Esophagus squamous epithelium (tissue), 5 donors: ENCODE measurements around the gene HHIPL1. TPM values are rescaled to one million over a fixed set of nuclear protein-coding genes. Genes with fewer than 3 reads are reported as not detected.

Experiments
- DNase-seq: peaks from one replicate; lab custom pipeline; 2025; lab: John Stamatoyannopoulos, UW
- H3K27ac ChIP-seq, 4 donors: fragments of 200-600 bp; sonication (generic); one replicate each; pipeline ENCODE4 v1.5.1; 2016 to 2019; ENCODE audit warnings: mild to moderate bottlenecking in 1 of 4
- H3K27me3 ChIP-seq, 4 donors: fragments of 200-600 bp; sonication (generic); 1 replicate in 3 of 4; 2 replicates in 1 of 4; pipeline versions ENCODE4 v1.5.1 to v1.6.0; 2017 to 2021; ENCODE audit warnings: antibody characterized with exemption in 1 of 4
- H3K36me3 ChIP-seq, 3 donors: fragments of 200-600 bp; sonication (generic); one replicate each; pipeline ENCODE4 v1.5.1; 2016 to 2019
- H3K4me1 ChIP-seq, 3 donors: fragments of 200-600 bp; sonication (generic); one replicate each; pipeline ENCODE4 v1.5.1; 2017 to 2019
- H3K4me3 ChIP-seq, 4 donors: fragments of 200-600 bp; sonication (generic); 1 replicate in 3 of 4; 2 replicates in 1 of 4; pipeline ENCODE4 v1.5.1; 2016 to 2019; ENCODE audit warnings: mild to moderate bottlenecking in 2 of 4, moderate library complexity in 1 of 4
- H3K9me3 ChIP-seq, 3 donors: fragments of 200-600 bp; sonication (generic); one replicate each; pipeline ENCODE4 v1.5.1; 2016 to 2019
- CTCF ChIP-seq, 6 experiments: fragments of 450-650 bp in 4 of 6; fragments of 200-600 bp in 2 of 6; sonication (generic) in 2 of 6; IDR thresholded peaks; one replicate each; pipeline ENCODE4 v1.5.1; 2016 to 2019; ENCODE audit warnings: antibody characterized with exemption in 6 of 6, mild to moderate bottlenecking in 4 of 6, moderate library complexity in 4 of 6
- POLR2A ChIP-seq, 4 donors: fragments of 450-650 bp; IDR thresholded peaks; one replicate each; pipeline ENCODE4 v1.6.1; 2017; ENCODE audit warnings: antibody characterized with exemption in 4 of 4, mild to moderate bottlenecking in 4 of 4, moderate library complexity in 3 of 4
- whole genome bisulfite sequencing, 2 donors: methylation state at CpG; one replicate each; pipeline ENCODE4 v1.1.5; 2018; 5-methylcytosine and 5-hydroxymethylcytosine counted together
- intact Hi-C: fragments of 100-400 bp; cut with DNase I; formaldehyde crosslinking; loops from one replicate; pipeline ENCODE4 v1.15.0; 2022
- total RNA-seq, 4 donors: library from RNA; depleted of rRNA; stranded (reverse); fragments of >200 nt; gene quantifications; one replicate each; pipeline ENCODE4 v1.1.0, GENCODE V29; 2016
- donor health status: DM: yes; HTN: yes; CAD: no.

The HHIPL1 gene
- total RNA-seq, 4 donors from 2014 or later = 0.22 to 1.3 (median 0.59) TPM; not detected in 1

DNA sequence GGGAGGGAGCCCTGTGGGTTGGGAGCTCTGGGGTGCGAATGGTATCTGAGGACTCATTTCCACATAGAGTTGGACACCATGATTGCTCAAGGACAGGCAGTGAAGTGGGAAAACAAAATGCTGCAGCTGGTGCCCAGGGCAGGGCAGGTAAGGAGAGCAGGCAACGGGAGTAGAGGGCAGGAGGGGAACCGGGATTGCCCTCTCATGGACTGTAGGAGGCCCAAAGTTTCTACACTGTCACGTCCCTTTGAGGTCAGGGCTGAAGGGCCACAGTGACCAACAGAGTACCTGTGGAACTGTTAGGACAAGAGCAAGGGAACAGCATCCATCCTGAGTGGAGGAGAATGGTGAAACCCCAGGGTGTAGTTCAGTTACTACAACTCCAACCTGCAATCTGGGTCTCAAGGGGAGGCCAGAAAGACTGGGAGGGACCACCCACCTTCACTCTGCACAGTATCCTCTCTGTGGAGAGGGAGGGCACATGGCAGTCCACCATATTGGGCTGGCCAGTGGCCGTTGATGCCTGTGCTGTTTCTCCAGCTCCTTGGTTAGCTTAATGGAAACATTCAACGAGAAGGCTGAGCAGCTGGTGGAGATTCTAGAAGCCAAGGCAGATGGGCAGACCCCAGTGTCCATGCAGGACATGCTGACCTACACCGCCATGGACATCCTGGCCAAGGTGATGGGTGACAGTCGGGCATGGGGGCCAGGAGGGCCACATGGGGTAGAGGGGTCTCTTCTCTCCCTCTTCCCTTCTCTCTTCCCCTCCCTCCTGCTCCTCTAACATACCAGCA lies 61.4 kb downstream of the HHIPL1 start:
- WGBS, 2 donors = 61 to 74% methylated on average over 5 to 8 of the region's 8 CpGs
- TF ChIP-seq POLR2A (IDR thresholded peaks at IDR 0.05) (no peak), CTCF (IDR thresholded peaks at IDR 0.05) (no peak)
- Histone ChIP-seq H3K27me3 (peaks cover 0 to 4% (median 0%) of the 10 kb centered on the region in 4 donors), H3K4me1 (no peaks in the 10 kb centered on the region), H3K9me3 (peaks cover 0 to 21% (median 15%) of the 10 kb centered on the region in 3 donors), H3K4me3 (no peak overlapping the region), H3K36me3 (no peaks in the 10 kb centered on the region), H3K27ac (no peak overlapping the region)
- intact Hi-C loops = no loop called here
- no peak for DNase-seq

DNA sequence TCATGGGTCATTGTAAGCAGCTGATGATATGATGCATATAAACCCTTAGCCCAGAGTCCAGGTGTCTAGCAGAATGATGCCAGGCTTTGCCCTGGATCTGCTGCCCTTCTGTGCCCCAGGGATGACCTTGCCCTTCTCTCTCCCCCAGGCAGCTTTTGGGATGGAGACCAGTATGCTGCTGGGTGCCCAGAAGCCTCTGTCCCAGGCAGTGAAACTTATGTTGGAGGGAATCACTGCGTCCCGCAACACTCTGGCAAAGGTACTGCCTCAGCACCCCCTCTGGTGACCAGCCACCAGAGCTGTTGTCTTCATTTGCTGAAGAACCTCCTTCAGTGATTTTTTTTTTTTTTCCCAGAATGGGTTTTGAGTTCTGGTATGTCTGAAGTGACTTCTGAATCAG lies 62.5 kb downstream of the HHIPL1 start:
- Histone ChIP-seq H3K4me3 (no peak overlapping the region), H3K9me3 (peaks cover 0 to 15% (median 11%) of the 10 kb centered on the region in 3 donors), H3K27me3 (peaks cover 0 to 4% (median 0%) of the 10 kb centered on the region in 4 donors), H3K27ac (no peak overlapping the region), H3K4me1 (no peaks in the 10 kb centered on the region), H3K36me3 (no peaks in the 10 kb centered on the region)
- no peak for DNase-seq
- no peak for TF ChIP-seq POLR2A (IDR thresholded peaks at IDR 0.05)
- TF ChIP-seq CTCF (IDR thresholded peaks at IDR 0.05) = no peak
- WGBS, 2 donors = 100% methylated on average over 2 of the region's 2 CpGs
- intact Hi-C loops = no loop called here

GRCh38 chr14:99707921-99708320 lies 63.0 kb downstream of the HHIPL1 start:
- Histone ChIP-seq H3K36me3 (no peaks in the 10 kb centered on the region), H3K4me1 (no peaks in the 10 kb centered on the region), H3K9me3 (peaks cover 0 to 12% (median 10%) of the 10 kb centered on the region in 3 donors), H3K27ac (no peak overlapping the region), H3K27me3 (peaks cover 0 to 4% (median 0%) of the 10 kb centered on the region in 4 donors), H3K4me3 (no peak overlapping the region)
- WGBS, 2 donors = 92 to 100% methylated on average over 2 to 6 of the region's 9 CpGs
- intact Hi-C loops = no loop called here
- TF ChIP-seq CTCF (IDR thresholded peaks at IDR 0.05) = no peak
- no peak for TF ChIP-seq POLR2A (IDR thresholded peaks at IDR 0.05)
- DNase-seq = no peak

DNA sequence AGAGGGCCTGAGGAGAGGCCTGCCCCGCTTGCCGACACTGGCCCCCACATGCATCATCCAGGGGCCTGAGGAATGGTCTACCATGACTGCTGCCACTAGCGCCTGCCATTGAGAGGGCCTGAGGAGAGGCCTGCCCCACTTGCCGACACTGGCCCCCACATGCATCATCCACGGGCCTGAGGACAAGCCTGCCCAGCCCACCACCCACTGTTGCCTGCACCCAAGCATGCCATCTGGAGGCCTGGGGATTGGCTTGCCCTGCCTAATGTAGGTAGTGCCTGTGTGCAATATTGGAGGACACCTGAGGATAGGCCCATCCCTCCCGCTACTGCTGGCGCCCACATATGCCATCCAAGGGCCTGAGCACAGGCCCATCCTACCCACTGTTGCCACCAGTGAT lies 63.5 kb downstream of the HHIPL1 start:
- TF ChIP-seq POLR2A (IDR thresholded peaks at IDR 0.05) (no peak), CTCF (IDR thresholded peaks at IDR 0.05) (no peak)
- WGBS, 2 donors = 67 to 90% methylated on average over 2 to 3 of the region's 7 CpGs
- intact Hi-C loops = no loop called here
- Histone ChIP-seq H3K4me3 (no peak overlapping the region), H3K27ac (no peak overlapping the region), H3K9me3 (peaks cover 0 to 7% (median 4%) of the 10 kb centered on the region in 3 donors), H3K36me3 (no peaks in the 10 kb centered on the region), H3K27me3 (peaks cover 0 to 4% (median 0%) of the 10 kb centered on the region in 4 donors), H3K4me1 (no peaks in the 10 kb centered on the region)
- DNase-seq = no peak

GRCh38 chr14:99713972-99714371 lies 69.0 kb downstream of the HHIPL1 start:
- no peak for DNase-seq
- no peak for TF ChIP-seq CTCF (IDR thresholded peaks at IDR 0.05)
- no peak for TF ChIP-seq POLR2A (IDR thresholded peaks at IDR 0.05)
- Histone ChIP-seq H3K4me3 (no peak overlapping the region), H3K9me3 (no peaks in the 10 kb centered on the region), H3K27ac (no peak overlapping the region), H3K27me3 (no peaks in the 10 kb centered on the region), H3K4me1 (no peaks in the 10 kb centered on the region), H3K36me3 (no peaks in the 10 kb centered on the region)
- 74 to 75% methylated on average over 3 of the region's 3 CpGs for WGBS, 2 donors
- intact Hi-C loops = no loop called here
